CD4-positive, alpha-beta memory T cell (primary cell): ENCODE results near the gene SOX4. TPM values are rescaled to one million over a fixed set of nuclear protein-coding genes. Genes with fewer than 3 reads are reported as not detected.
A peak's percentile ranks its signal among the peaks of the same experiment; 100 is the strongest.

Source experiments
- CTCF ChIA-PET: fragments of 350-600 bp; sonication (Branson Sonifier 250); formaldehyde crosslinking; loops from one replicate; lab custom pipeline; 2021; ENCODE audit warnings: inconsistent platforms; ENCODE audit not compliant: partially characterized antibody; lab: Charles Lee
- POLR2A ChIA-PET: fragments of 350-600 bp; sonication (Branson Sonifier 250); formaldehyde crosslinking; loops from one replicate; lab custom pipeline; 2021; ENCODE audit not compliant: partially characterized antibody; lab: Charles Lee
- DNase-seq, 5 donors: peaks; one replicate each; pipeline versions ENCODE4 v3.0.0 to v3.0.0-alpha.2; 2020 to 2022; ENCODE audit warnings: mixed read lengths in 1 of 5
- H3K27ac ChIP-seq: one replicate; pipeline ENCODE4 v1.7.0; 2013; ENCODE audit warnings: low read depth, low read length
- H3K27me3 ChIP-seq: 2 replicates; pipeline ENCODE4 v1.7.0; 2013; ENCODE audit warnings: mild to moderate bottlenecking, low read length, moderate library complexity; ENCODE audit not compliant: insufficient read depth
- H3K36me3 ChIP-seq: 2 replicates; pipeline ENCODE4 v1.7.0; 2013; ENCODE audit warnings: mild to moderate bottlenecking, low read length, moderate library complexity; ENCODE audit not compliant: insufficient read depth
- H3K4me1 ChIP-seq: 2 replicates; pipeline ENCODE4 v1.7.0; 2013; ENCODE audit warnings: mild to moderate bottlenecking, low read length, moderate library complexity; ENCODE audit not compliant: insufficient read depth
- H3K4me3 ChIP-seq, 2 donors: one replicate each; pipeline ENCODE4 v1.7.0; 2013; ENCODE audit warnings: low read length in 2 of 2, mild to moderate bottlenecking in 1 of 2
- H3K9me3 ChIP-seq, 2 donors: one replicate each; pipeline ENCODE4 v1.7.0; 2013; ENCODE audit warnings: low read length in 2 of 2, control low read depth in 1 of 2; ENCODE audit not compliant: control insufficient read depth in 1 of 2
- H3K27ac Mint-ChIP-seq, 7 donors: one replicate each; pipeline ENCODE4 v1.8.0; 2020 to 2021; ENCODE audit warnings: mixed read lengths in 7 of 7, mild to moderate bottlenecking in 6 of 7, inconsistent platforms in 3 of 7, moderate library complexity in 3 of 7
- H3K27me3 Mint-ChIP-seq, 2 donors: one replicate each; pipeline ENCODE4 v1.8.0; 2020 to 2021; ENCODE audit warnings: mixed read lengths in 2 of 2
- H3K36me3 Mint-ChIP-seq, 2 donors: one replicate each; pipeline ENCODE4 v1.8.0; 2020 to 2021; ENCODE audit warnings: mixed read lengths in 2 of 2, inconsistent platforms in 1 of 2, mild to moderate bottlenecking in 1 of 2
- H3K4me1 Mint-ChIP-seq, 4 donors: one replicate each; pipeline ENCODE4 v1.8.0; 2020 to 2021; ENCODE audit warnings: mixed read lengths in 4 of 4, mild to moderate bottlenecking in 1 of 4
- H3K4me3 Mint-ChIP-seq, 8 donors: one replicate each; pipeline ENCODE4 v1.8.0; 2020 to 2021; ENCODE audit warnings: mixed read lengths in 8 of 8, mild to moderate bottlenecking in 7 of 8, moderate library complexity in 6 of 8, inconsistent platforms in 3 of 8
- H3K9me3 Mint-ChIP-seq, 8 donors: one replicate each; pipeline ENCODE4 v1.8.0; 2020 to 2021; ENCODE audit warnings: mixed read lengths in 8 of 8, mild to moderate bottlenecking in 5 of 8, inconsistent platforms in 3 of 8, moderate library complexity in 1 of 8
- intact Hi-C: fragments of 100-400 bp; cut with micrococcal nuclease; formaldehyde crosslinking; loops from one replicate; pipeline ENCODE4 v1.15.1; 2023
- polyA plus RNA-seq, 2 donors: library from polyadenylated mRNA; unstranded; fragments of 300-500 nt; fragmentation: Illumina TruSeq; gene quantifications; one replicate each; pipeline ENCODE4 v1.2.3, GENCODE V29; 2021
- total RNA-seq, 2 experiments: library from RNA; stranded (reverse); gene quantifications; one replicate each; pipeline ENCODE4 v1.2.3, GENCODE V29; 2021

The SOX4 gene
- total and polyA plus RNA-seq, 4 experiments from 2014 or later, result 0.11 to 0.14 (median 0.12) TPM

DNA sequence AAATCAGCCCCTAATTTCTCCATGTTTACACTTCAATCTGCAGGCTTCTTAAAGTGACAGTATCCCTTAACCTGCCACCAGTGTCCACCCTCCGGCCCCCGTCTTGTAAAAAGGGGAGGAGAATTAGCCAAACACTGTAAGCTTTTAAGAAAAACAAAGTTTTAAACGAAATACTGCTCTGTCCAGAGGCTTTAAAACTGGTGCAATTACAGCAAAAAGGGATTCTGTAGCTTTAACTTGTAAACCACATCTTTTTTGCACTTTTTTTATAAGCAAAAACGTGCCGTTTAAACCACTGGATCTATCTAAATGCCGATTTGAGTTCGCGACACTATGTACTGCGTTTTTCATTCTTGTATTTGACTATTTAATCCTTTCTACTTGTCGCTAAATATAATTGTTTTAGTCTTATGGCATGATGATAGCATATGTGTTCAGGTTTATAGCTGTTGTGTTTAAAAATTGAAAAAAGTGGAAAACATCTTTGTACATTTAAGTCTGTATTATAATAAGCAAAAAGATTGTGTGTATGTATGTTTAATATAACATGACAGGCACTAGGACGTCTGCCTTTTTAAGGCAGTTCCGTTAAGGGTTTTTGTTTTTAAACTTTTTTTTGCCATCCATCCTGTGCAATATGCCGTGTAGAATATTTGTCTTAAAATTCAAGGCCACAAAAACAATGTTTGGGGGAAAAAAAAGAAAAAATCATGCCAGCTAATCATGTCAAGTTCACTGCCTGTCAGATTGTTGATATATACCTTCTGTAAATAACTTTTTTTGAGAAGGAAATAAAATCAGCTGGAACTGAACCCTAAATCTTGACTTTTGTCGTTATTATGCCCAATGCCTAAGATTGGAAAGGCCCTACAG, 4.5 kb downstream of the SOX4 start:
- Histone ChIP-seq H3K4me1 (peaks cover 29% of the 10 kb centered on the region), H3K27ac (no peak overlapping the region), H3K9me3 (no peaks in the 10 kb centered on the region), H3K4me3 (no peak overlapping the region), H3K27me3 (peaks cover 41% of the 10 kb centered on the region), H3K36me3 (no peaks in the 10 kb centered on the region)
- CTCF ChIA-PET, result interaction anchor here (1.3 to 4.7 kb wide), 3 partner anchors 8 to 1035 kb away, joined by 4 to 22 read pairs (median 4); no protein-coding TSS in a partner anchor
- H3K27me3 Mint-ChIP-seq, result peaks cover 31 to 38% of the 10 kb centered on the region in 2 donors
- H3K4me1 Mint-ChIP-seq, result peaks cover 13 to 23% (median 18%) of the 10 kb centered on the region in 4 donors
- POLR2A ChIA-PET, result interaction anchor here (1.4 kb wide), 1 partner anchor 10 kb away, joined by 4 read pairs; no protein-coding TSS in a partner anchor
- peaks cover 0 to 4% (median 0%) of the 10 kb centered on the region in 8 donors for H3K9me3 Mint-ChIP-seq
- H3K27ac Mint-ChIP-seq, result no peak overlapping the region
- H3K4me3 Mint-ChIP-seq, result peak overlapping the region in 2 of 8 donors; percentile 30 to 39
- peaks cover 0 to 2% of the 10 kb centered on the region in 2 donors for H3K36me3 Mint-ChIP-seq
- no peak for DNase-seq
- intact Hi-C loops, result loop anchor here (10.0 kb wide), 1 partner anchor 1193 kb away; the partner anchor contains the start of gene E2F3

GRCh38 chr6:21598674-21599023, 5.1 kb downstream of the SOX4 start:
- H3K36me3 ChIP-seq, result no peaks in the 10 kb centered on the region
- H3K4me1 ChIP-seq, result peaks cover 23% of the 10 kb centered on the region
- Mint-ChIP-seq H3K27ac (no peak overlapping the region), H3K27me3 (peaks cover 31 to 38% of the 10 kb centered on the region in 2 donors), H3K9me3 (peaks cover 0 to 4% (median 0%) of the 10 kb centered on the region in 8 donors), H3K4me1 (peaks cover 13 to 23% (median 18%) of the 10 kb centered on the region in 4 donors), H3K36me3 (peaks cover 0 to 2% of the 10 kb centered on the region in 2 donors), H3K4me3 (no peak overlapping the region)
- H3K9me3 ChIP-seq, result no peaks in the 10 kb centered on the region
- ChIA-PET CTCF (interaction anchor here (1.3 to 4.7 kb wide), 3 partner anchors 8 to 1035 kb away, joined by 4 to 22 read pairs (median 4); no protein-coding TSS in a partner anchor), POLR2A (no interaction called here)
- H3K4me3 ChIP-seq, result no peak overlapping the region
- intact Hi-C loops, result loop anchor here (10.0 kb wide), 1 partner anchor 1194 kb away; the partner anchor contains the start of gene E2F3
- peaks cover 35% of the 10 kb centered on the region for H3K27me3 ChIP-seq
- DNase-seq, result no peak
- H3K27ac ChIP-seq, result no peak overlapping the region

GRCh38 chr6:21599051-21599696, 5.6 kb downstream of the SOX4 start:
- Mint-ChIP-seq H3K4me1 (peaks cover 13 to 23% (median 18%) of the 10 kb centered on the region in 4 donors), H3K9me3 (peaks cover 0 to 4% (median 0%) of the 10 kb centered on the region in 8 donors), H3K27ac (no peak overlapping the region), H3K27me3 (peaks cover 31 to 38% of the 10 kb centered on the region in 2 donors), H3K4me3 (no peak overlapping the region), H3K36me3 (peaks cover 0 to 2% of the 10 kb centered on the region in 2 donors)
- Histone ChIP-seq H3K4me3 (no peak overlapping the region), H3K27me3 (peaks cover 34% of the 10 kb centered on the region), H3K4me1 (peaks cover 18% of the 10 kb centered on the region), H3K9me3 (no peaks in the 10 kb centered on the region), H3K36me3 (no peaks in the 10 kb centered on the region), H3K27ac (no peak overlapping the region)
- intact Hi-C loops, result loop anchor here (10.0 kb wide), 1 partner anchor 1194 kb away; the partner anchor contains the start of gene E2F3
- ChIA-PET CTCF (interaction anchor here (1.3 to 4.7 kb wide), 3 partner anchors 7 to 1036 kb away, joined by 4 to 22 read pairs (median 4); no protein-coding TSS in a partner anchor), POLR2A (no interaction called here)
- no peak for DNase-seq

GRCh38 chr6:21601339-21601923, 7.9 kb downstream of the SOX4 start:
- no peak overlapping the region for H3K27ac Mint-ChIP-seq

DNA sequence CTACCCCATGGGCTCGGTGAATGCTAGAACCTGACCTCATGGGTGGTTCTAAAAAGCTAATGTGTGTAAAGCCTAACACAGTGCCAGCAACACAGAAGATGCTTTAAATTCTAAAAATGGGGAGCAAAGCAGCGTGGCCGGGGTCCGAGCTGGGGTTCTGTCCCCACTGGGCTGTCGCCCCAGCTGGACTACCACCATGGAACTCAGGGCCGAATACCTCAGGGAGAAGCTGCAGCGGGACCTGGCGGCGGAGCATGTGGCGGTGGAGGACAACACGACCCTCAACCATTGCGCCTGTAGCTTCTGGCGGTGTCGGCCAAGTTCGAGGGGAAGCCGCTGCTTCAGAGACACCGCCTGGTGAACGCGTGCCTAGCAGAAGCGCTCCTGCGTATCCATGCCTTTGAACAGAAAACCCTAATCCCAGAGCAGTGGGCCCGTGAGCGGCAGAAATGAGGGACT, 8.4 kb downstream of the SOX4 start:
- peaks cover 21% of the 10 kb centered on the region for H3K27me3 ChIP-seq
- CTCF ChIA-PET, result interaction anchor here (1.1 to 1.3 kb wide), 3 partner anchors 9 to 1037 kb away, joined by 3 to 4 read pairs (median 3); partner anchors contain the start of gene SOX4
- peaks cover 2 to 3% (median 3%) of the 10 kb centered on the region in 4 donors for H3K4me1 Mint-ChIP-seq
- H3K9me3 ChIP-seq, result no peaks in the 10 kb centered on the region
- no peaks in the 10 kb centered on the region for H3K36me3 Mint-ChIP-seq
- H3K27ac ChIP-seq, result no peak overlapping the region
- H3K27me3 Mint-ChIP-seq, result peaks cover 27 to 29% of the 10 kb centered on the region in 2 donors
- peaks cover 0 to 2% (median 0%) of the 10 kb centered on the region in 8 donors for H3K9me3 Mint-ChIP-seq
- DNase-seq, result no peak
- POLR2A ChIA-PET, result no interaction called here
- H3K4me1 ChIP-seq, result peaks cover 4% of the 10 kb centered on the region
- no peaks in the 10 kb centered on the region for H3K36me3 ChIP-seq
- no peak overlapping the region for H3K4me3 ChIP-seq
- intact Hi-C loops, result no loop called here
- no peak overlapping the region for H3K27ac Mint-ChIP-seq
- H3K4me3 Mint-ChIP-seq, result no peak overlapping the region

More at GRCh38 chr6:21601339-21601923, 7.9 kb downstream of the SOX4 start:
- Histone ChIP-seq H3K27me3 (peaks cover 26% of the 10 kb centered on the region), H3K27ac (no peak overlapping the region), H3K4me1 (peaks cover 10% of the 10 kb centered on the region), H3K36me3 (no peaks in the 10 kb centered on the region), H3K4me3 (no peak overlapping the region), H3K9me3 (no peaks in the 10 kb centered on the region)
- ChIA-PET POLR2A (no interaction called here), CTCF (interaction anchor here (1.1 to 1.3 kb wide), 3 partner anchors 8 to 1037 kb away, joined by 3 to 4 read pairs (median 3); partner anchors contain the start of gene SOX4)
- intact Hi-C loops, result no loop called here
- no peak for DNase-seq
- Mint-ChIP-seq H3K4me1 (peaks cover 6 to 9% (median 7%) of the 10 kb centered on the region in 4 donors), H3K4me3 (no peak overlapping the region), H3K36me3 (no peaks in the 10 kb centered on the region), H3K27me3 (peaks cover 29 to 30% of the 10 kb centered on the region in 2 donors), H3K9me3 (peaks cover 0 to 4% (median 0%) of the 10 kb centered on the region in 8 donors)

DNA sequence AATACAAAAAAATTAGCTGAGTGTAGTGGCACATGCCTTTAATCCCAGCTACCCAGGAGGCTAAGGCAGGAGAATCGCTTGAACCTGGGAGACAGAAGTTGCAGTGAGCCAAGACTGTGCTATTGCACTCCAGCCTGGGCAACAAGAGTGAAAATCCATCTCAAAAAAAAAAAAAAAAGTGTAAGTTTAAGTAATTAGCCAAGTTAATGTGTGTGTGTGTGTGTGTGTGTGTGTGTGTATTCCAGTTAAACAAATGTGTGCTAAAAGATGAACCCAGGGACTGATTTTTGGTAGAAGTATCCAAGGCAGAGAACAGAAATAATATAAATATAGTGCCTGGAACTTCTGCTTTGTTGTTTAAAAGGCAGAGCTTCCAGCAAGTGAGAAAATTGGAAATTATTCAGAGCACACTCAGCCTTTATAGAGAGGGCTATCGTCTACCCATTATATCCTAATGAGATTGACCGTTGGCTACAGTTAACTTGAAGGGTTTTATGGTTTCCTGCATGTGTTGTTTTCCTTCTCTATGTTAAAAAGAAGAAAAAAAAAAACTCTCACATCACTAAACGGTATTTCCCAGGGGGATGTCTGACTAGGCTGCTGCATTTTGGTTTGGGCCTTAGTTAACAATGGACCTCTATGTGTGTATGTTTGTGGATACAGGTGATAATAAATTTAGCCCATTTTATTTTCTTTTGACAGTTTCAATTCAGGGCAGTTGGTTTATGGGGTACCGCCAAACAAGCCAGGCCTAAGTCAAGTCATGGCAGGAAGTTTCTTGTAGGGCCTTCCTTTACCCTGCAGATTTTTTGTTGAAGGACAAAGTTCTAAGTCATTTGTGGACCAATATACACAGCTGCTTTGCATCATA, 9.8 kb downstream of the SOX4 start:
- Histone ChIP-seq H3K4me1 (no peaks in the 10 kb centered on the region), H3K27me3 (peaks cover 12% of the 10 kb centered on the region), H3K9me3 (no peaks in the 10 kb centered on the region), H3K36me3 (no peaks in the 10 kb centered on the region), H3K4me3 (no peak overlapping the region), H3K27ac (no peak overlapping the region)
- H3K36me3 Mint-ChIP-seq, result no peaks in the 10 kb centered on the region
- ChIA-PET CTCF (interaction anchor here (1.7 kb wide), 1 partner anchor 14 kb away, joined by 4 read pairs; no protein-coding TSS in a partner anchor), POLR2A (no interaction called here)
- intact Hi-C loops, result no loop called here
- H3K27ac Mint-ChIP-seq, result no peak overlapping the region
- peaks cover 0 to 1% (median 0%) of the 10 kb centered on the region in 8 donors for H3K9me3 Mint-ChIP-seq
- DNase-seq, result no peak
- no peak overlapping the region for H3K4me3 Mint-ChIP-seq
- H3K4me1 Mint-ChIP-seq, result no peaks in the 10 kb centered on the region
- peaks cover 24 to 25% of the 10 kb centered on the region in 2 donors for H3K27me3 Mint-ChIP-seq
